ENCODE results near the gene UTS2B.

The UTS2B gene

GRCh38 chr3:191235331-191236314 is 94.7 kb downstream of the UTS2B start:
- DNase-seq: no peak

- DNase-seq: no peak
Measured at GRCh38 chr3:191234216-191234615, 96.1 kb downstream of the UTS2B start.

- DNase-seq: no peak
Measured at GRCh38 chr3:191227541-191227940, 102.8 kb downstream of the UTS2B start.

GRCh38 chr3:191221638-191222037 is 108.7 kb downstream of the UTS2B start:
- no peak for DNase-seq

GRCh38 chr3:191220908-191221307 is 109.4 kb downstream of the UTS2B start:
- DNase-seq: no peak

GRCh38 chr3:191217301-191217700 is 113.0 kb downstream of the UTS2B start:
- DNase-seq: no peak
